ENCODE results near the gene MYL3.

DNA sequence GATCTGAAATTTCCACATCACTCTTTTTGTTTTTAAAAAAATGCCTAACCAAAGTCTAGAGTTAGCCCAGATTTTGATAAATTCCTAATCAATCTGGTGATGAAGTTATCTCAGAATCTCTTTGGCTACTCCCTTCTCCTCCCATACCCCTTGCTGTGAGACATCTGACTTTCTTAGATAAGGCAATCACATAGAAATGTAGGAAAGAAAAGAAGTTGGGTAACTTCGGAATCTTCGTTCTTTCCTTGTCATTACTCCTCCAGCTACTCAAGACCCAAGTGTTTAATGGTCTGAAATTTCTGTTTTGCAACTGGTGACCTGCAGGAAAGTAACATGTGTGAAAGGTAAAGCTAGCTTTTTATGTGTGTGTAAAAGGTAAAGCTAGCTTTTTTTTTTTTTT lies 37.8 kb downstream of the MYL3 start:
- TF ChIP-seq, protein P1, sequence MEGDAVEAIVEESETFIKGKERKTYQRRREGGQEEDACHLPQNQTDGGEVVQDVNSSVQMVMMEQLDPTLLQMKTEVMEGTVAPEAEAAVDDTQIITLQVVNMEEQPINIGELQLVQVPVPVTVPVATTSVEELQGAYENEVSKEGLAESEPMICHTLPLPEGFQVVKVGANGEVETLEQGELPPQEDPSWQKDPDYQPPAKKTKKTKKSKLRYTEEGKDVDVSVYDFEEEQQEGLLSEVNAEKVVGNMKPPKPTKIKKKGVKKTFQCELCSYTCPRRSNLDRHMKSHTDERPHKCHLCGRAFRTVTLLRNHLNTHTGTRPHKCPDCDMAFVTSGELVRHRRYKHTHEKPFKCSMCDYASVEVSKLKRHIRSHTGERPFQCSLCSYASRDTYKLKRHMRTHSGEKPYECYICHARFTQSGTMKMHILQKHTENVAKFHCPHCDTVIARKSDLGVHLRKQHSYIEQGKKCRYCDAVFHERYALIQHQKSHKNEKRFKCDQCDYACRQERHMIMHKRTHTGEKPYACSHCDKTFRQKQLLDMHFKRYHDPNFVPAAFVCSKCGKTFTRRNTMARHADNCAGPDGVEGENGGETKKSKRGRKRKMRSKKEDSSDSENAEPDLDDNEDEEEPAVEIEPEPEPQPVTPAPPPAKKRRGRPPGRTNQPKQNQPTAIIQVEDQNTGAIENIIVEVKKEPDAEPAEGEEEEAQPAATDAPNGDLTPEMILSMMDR (IDR thresholded peaks at IDR 0.05; ENCODE audit: low read length), result no peak
- TF ChIP-seq EZH2 (optimal IDR thresholded peaks at IDR 0.05; ENCODE audit: low read depth, low read length) (no peak), EZH2phosphoT487 (IDR thresholded peaks at IDR 0.05; ENCODE audit: low read length) (no peak)
